Measurements from ENCODE around the gene KCNJ4.
"Not testable (repeated sequence)": the region's sequence is repeated elsewhere in the genome, so short reads cannot be mapped to it uniquely, and the experiment has no call there.

Gene KCNJ4

DNA sequence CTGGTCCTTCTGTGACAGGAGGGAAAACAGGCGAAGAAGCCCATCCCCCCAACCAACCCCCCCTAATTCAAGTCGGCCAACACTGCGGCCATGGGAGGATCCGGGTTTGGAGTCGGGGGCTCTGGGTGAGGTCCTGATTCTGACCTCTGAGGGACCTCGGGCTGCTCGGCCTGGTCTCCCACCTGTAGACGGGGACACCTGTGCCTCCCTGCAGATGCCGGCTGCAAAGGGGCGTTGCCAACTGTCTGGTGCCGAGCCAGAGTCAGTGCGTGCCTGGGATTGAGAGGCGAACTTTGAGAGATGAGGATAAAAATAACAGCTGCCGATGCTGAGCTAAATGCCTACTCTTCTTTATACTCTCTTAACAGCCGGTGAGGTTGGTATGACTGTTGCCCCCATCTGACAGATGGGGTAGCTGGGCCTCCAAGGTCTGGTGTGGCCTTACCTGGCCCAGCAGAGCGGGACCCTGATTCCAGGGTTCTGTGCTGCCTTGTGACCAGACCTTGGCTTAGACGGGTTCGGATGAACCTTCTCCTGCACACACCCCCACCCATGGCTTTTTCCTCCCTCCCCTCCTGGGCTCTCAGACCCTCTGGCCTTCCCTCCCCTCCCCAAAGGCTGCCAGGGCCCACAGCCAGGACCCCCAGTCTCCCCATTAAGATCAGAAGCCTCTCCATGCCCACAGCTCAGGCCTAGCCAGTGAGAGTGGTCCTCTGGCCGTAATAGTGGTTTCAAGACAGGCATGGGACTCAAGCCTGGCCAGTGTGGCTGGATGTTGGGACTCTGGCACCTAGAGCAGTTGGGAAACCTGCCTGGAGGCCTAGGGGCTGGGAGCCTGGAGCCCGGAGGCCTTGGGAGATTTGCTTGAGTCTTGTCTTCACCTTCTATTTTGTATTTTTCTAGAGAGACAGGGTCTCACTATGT is 41.7 kb downstream of the KCNJ4 start:
- no peak for DNase-seq (ENCODE audit: low read depth in 1 of 2, low spot score in 1 of 2)

GRCh38 chr22:38412435-38413084 is 42.4 kb downstream of the KCNJ4 start:
- no peak for DNase-seq (ENCODE audit: low read depth in 1 of 2, low spot score in 1 of 2)

- DNase-seq (ENCODE audit: low read depth in 1 of 2, low spot score in 1 of 2): no peak
These were observed 44.0 kb downstream of the KCNJ4 start for GRCh38 chr22:38411016-38411415.

DNA sequence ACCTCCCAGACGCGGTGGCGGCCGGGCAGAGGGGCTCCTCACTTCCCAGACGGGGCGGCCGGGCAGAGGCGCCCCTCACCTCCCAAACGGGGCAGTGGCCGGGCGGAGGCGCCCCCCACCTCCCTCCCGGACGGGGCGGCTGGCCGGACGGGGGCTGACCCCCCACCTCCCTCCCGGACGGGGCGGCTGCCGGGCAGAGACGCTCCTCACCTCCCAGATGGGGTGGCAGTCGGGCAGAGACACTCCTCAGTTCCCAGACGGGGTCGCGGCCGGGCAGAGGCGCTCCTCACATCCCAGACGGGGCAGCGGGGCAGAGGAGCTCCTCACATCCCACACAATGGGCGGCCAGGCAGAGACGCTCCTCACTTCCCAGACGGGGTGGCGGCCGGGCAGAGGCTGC is 45.1 kb downstream of the KCNJ4 start:
- DNase-seq (ENCODE audit: low read depth in 1 of 2, low spot score in 1 of 2): not testable (repeated sequence)

GRCh38 chr22:38406617-38407016 is 48.4 kb downstream of the KCNJ4 start:
- DNase-seq (ENCODE audit: low read depth in 1 of 2, low spot score in 1 of 2): no peak

GRCh38 chr22:38404419-38404818 is 50.6 kb downstream of the KCNJ4 start:
- DNase-seq (ENCODE audit: low read depth in 1 of 2, low spot score in 1 of 2): no peak

GRCh38 chr22:38403812-38404211 is 51.2 kb downstream of the KCNJ4 start:
- DNase-seq (ENCODE audit: low read depth in 1 of 2, low spot score in 1 of 2): no peak

GRCh38 chr22:38402204-38402603 is 52.8 kb downstream of the KCNJ4 start:
- DNase-seq (ENCODE audit: low read depth in 1 of 2, low spot score in 1 of 2): no peak

DNA sequence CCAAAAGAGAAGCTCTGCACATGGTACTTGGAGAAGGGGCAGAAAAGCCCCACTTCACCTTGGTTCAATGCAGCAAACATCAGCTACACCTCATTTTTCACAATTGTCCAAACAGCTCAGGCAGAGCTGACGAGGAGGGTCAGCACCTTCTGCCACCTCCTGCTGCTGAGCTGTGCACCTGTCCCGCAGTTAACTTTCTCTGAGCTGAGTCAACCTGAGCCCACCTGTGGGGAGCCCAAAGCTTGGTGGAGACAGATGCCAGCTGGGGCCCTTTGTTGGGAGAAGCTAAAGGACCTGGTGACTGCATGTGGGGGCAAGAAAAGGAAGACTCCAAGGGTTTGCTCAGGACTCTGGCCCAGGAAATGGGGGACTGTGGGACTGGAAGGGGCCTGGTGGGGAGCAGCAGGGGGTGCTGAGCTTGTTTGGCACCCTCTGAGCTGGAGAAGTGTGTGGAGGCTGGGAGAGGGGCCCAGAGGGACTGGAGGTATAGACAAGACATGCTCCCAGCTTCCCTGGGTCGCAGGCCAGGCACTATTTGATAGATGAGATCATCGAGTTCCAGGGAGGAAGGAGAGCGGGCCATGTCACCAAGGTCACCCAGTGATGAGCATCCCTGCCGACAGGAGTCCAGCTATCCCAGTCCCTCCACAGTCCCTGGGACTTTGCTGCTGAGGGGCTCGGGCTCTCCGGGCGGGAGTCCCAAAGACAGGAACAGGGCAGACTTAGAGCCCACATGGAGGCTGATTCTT is 53.5 kb downstream of the KCNJ4 start:
- no peak for DNase-seq (ENCODE audit: low read depth in 1 of 2, low spot score in 1 of 2)

DNA sequence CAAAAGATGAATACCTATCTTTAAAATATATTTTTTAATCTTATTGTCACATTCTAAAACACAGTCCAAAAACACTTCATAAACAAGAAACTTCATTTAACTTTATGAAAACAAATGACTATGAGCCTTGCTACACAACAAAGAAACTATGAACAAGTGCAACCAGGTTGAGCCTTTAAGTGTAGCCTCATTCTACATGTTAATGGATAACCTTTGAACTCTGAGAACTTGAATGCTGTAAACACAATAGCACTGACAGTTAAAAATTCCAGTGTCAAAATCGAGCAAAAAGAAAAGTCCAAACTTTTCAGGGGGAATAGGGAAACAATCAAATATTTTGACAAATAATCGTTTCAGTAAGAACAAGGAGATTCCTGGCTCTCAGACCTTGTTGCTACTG is 54.7 kb downstream of the KCNJ4 start:
- not testable (repeated sequence) for DNase-seq (ENCODE audit: low read depth in 1 of 2, low spot score in 1 of 2)

- peak; percentile 65 to 79 for DNase-seq (ENCODE audit: low read depth in 1 of 2, low spot score in 1 of 2)
These were observed 56.2 kb downstream of the KCNJ4 start for GRCh38 chr22:38398609-38399461.

DNA sequence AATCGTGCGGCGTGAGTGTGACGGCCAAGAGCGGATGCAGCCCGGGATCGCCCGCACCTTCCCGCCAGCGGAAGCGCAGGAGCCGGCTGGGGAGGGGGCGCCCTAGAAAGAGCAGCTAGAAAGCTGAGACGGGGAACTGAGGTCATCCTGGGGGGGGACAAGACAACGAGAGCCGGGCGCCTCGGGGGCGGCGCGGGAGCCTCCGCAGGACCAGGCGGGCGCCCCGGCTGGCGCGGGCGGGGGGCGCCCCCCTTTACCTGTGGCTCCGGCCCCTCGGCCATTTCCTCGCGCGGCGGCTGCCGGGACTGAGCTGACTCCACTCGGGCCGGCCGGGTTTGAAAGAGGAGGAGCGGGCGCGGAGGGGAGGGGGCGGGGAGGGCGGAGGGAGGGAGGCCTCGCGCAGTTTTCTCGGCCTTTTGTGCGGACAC is 56.8 kb downstream of the KCNJ4 start:
- not testable (repeated sequence) for DNase-seq (ENCODE audit: low read depth in 1 of 2, low spot score in 1 of 2)

- no peak for DNase-seq (ENCODE audit: low read depth in 1 of 2, low spot score in 1 of 2)
These were observed 57.6 kb downstream of the KCNJ4 start for GRCh38 chr22:38397189-38398085.

DNA sequence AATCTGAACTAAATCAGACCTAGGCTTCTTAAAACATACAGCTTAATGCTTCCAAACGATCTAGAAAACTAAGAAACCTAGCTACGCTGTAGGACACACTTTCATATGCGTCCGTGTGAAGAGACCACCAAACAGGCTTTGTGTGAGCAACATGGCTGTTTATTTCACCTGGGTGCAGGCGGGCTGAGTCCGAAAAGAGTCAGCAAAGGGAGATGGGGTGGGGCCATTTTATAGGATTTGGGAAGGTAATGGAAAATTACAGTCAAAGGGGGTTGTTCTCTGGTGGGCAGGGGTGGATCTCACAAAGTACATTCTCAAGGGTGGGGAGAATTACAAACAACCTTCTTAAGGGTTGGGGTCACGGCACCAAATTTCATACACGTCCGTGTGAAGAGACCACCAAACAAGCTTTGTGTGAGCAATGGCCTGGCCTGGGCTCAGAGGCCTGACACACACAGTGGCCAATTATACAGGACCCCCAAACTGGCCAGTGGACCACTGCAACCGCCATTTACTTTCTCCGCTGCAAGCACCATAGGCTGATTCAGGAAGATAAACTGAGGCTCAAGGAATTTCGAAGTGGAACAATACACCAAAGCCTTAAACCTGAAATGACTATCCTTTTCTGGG is 58.4 kb downstream of the KCNJ4 start:
- DNase-seq (ENCODE audit: low read depth in 1 of 2, low spot score in 1 of 2): not testable (repeated sequence)

DNA sequence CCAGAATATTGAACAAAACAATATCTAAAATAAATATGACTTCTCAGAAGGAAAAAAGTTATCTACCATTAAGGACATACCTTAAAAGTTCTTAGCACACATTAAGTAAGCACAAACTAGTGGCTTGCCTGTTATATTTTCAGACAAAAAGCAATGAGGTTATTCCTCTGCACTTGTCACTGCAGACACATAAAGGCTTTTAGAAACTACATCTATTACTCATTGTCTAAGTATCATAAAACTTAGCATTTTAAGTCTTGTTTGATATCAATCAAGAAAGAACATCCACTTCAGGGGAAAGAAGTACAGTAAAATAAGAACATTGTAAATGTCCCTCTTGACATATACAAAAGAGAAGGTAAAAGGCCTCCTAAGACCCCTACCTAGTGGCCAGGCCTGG is 59.1 kb downstream of the KCNJ4 start:
- not testable (repeated sequence) for DNase-seq (ENCODE audit: low read depth in 1 of 2, low spot score in 1 of 2)

DNA sequence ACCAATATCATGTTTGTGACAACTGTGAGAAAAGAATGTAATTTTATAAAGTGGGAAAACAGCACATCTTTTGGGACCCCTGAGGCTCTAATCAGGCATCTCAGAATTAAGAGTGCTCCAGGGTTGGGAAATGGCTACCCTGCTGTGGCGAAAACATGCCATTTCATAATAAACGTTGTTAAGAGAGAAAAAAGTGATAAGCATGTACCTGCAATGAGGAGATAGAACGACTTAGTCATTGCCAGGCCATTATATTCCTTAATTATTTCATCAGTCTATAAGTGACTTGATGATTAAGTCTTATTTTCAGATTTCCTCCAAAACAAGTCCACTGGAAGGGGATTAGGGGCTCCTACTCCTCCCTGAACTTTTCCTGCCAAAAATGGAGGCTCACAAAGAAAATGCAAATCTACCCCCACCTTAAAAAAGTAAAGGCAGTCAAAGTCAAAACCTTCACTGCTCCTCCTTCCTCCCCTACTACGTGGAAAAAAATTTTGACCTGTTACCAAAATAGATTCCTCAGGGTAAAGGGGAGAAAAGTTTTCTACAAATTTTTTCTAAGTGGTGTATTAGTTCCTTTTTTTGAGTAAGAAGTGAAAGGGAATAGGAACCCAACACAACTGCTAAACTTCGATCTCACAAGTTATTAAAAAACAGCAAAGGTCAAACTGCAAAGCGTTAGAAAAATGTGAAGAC is 59.9 kb downstream of the KCNJ4 start:
- not testable (repeated sequence) for DNase-seq (ENCODE audit: low read depth in 1 of 2, low spot score in 1 of 2)

- DNase-seq (ENCODE audit: low read depth in 1 of 2, low spot score in 1 of 2): not testable (repeated sequence)
These were observed 65.6 kb downstream of the KCNJ4 start for GRCh38 chr22:38389428-38389818.

Data from activated T-helper 1 cell treated with anti-CD3 and anti-CD28 coated beads, Interleukin-2, amount 50 U/mL, for 16 hours (primary cell).